ENCODE results near the gene SCN9A. TPM values are rescaled to one million over a fixed set of nuclear protein-coding genes. Genes with fewer than 3 reads are reported as not detected.
A peak's percentile ranks its signal among the peaks of the same experiment; 100 is the strongest.
"Not testable (repeated sequence)": the region's sequence is repeated elsewhere in the genome, so short reads cannot be mapped to it uniquely, and the experiment has no call there.

The SCN9A gene
- total RNA-seq (2014; rRNA removed; shearing (Covaris generic)): 45.1 and 58.6 TPM in 2 replicates
- 13.2 and 28.1 TPM in 2 replicates for polyA plus RNA-seq (2014; cell fraction: nucleus; rRNA removed)

DNA sequence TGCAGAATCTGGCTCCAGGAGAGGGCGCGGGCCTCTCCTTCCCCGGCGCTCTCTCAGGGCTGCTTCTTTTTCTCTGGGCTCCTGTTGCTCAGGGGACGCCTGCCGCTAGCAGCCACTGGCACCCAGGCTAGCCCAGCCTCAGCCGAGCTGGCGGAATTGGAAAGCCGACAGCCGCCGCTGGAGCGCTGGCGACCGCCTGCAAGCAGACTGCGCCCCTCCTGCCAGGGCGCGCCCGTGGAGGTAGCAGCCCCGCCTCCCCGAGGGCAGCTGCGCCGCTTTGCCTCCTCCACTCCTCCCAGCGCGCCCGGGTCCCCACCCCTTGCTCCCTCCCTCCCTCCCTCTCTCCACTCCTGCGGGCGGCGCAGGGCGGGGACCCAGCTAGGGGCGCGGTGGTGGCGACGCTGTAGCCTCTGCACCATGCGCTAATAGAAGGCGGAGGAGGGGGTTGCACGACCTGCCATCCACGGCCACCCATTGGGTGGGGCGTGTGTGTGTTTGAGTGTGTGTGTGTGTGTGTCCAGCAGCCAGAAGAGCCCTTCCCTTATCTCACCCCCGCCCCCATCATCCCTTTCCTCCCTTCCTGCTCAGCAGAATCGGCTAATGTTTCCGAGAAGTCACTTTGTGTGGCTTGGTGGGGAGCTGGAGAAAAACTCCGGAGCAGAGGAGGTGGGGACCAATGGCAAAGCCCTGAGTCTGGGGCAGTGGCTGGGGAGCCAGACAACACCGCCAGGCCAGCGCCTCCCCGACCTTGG is at the start of gene SCN9A:
TSS of gene SCN9A (minus strand) at position 209 of the 752 bp plus-strand sequence. CDS start 64,188 bp downstream, outside the sequence.
- DNase-seq (ENCODE audit: extremely low read depth, low read depth): peak; percentile 85

DNA sequence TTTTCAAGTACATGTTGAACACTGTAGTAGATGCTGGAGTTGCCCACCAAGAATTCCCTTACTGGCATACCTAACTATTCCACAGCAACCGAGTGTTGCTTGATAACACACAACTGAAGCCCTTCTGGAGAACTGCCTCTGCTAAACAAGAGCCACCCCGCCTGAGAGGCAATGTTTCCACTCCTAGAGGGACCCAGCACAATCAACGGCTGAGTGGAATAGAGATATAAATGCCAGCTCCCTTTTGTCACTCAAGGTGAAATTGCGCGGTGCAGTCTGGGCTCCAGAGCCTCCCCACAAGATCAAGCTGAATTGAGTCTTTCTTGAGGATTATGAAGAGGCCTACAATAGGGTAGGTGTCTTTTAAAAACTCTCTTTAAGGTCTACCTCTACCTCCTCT is 49.1 kb upstream of the SCN9A start:
- DNase-seq (ENCODE audit: extremely low read depth, low read depth): no peak

DNA sequence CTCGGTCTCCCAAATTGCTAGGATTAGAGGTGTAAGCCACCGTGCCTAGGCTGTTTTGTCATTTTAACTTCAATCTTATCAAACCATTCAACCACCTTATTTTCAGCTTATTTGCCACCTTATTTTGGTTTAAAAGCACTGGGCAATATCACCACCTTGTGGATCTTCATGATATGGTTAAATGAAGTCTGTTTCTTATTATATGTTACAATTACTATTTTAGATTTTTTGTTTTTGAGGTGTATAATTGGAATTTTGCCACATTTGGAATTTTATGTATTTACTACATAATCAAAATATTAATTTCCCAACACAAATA is 43.8 kb upstream of the SCN9A start:
- peak; percentile 64 for DNase-seq (ENCODE audit: extremely low read depth, low read depth)

- no peak for DNase-seq (ENCODE audit: extremely low read depth, low read depth)
Measured at GRCh38 chr2:166418853-166419615, 43.3 kb upstream of the SCN9A start.

DNA sequence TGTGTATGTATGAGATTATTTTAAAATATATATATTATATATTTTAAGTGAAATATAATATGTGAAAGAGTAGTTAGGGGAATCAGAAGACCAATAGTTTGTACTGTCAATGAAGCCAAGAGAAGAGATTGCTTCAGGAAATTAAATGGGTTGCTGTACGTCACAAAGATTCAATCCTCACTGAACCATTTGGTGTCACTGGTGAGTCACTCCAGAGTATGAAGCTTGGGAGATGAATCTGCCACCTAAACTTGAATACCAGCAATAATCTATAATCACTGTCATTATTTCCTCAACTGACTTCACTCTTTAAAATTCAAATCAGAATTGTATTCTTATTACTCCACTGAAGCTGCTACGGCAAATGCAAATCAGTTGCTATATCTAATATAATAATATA is 41.9 kb upstream of the SCN9A start:
- DNase-seq (ENCODE audit: extremely low read depth, low read depth): peak; percentile 62

- DNase-seq (ENCODE audit: extremely low read depth, low read depth): no peak
Measured at GRCh38 chr2:166413255-166413654, 37.5 kb upstream of the SCN9A start.

GRCh38 chr2:166411473-166412230 is 35.9 kb upstream of the SCN9A start:
- DNase-seq (ENCODE audit: extremely low read depth, low read depth): peak; percentile 26

GRCh38 chr2:166410828-166411472 is 35.2 kb upstream of the SCN9A start:
- peak; percentile 81 for DNase-seq (ENCODE audit: extremely low read depth, low read depth)

- not testable (repeated sequence) for DNase-seq (ENCODE audit: extremely low read depth, low read depth)
Measured at GRCh38 chr2:166407746-166408145, 32.0 kb upstream of the SCN9A start.

GRCh38 chr2:166406374-166406773 is 30.6 kb upstream of the SCN9A start:
- no peak for DNase-seq (ENCODE audit: extremely low read depth, low read depth)

- no peak for DNase-seq (ENCODE audit: extremely low read depth, low read depth)
Measured at GRCh38 chr2:166405569-166405926, 29.8 kb upstream of the SCN9A start.

- DNase-seq (ENCODE audit: extremely low read depth, low read depth): no peak
Measured at GRCh38 chr2:166404831-166405568, 29.3 kb upstream of the SCN9A start.

DNA sequence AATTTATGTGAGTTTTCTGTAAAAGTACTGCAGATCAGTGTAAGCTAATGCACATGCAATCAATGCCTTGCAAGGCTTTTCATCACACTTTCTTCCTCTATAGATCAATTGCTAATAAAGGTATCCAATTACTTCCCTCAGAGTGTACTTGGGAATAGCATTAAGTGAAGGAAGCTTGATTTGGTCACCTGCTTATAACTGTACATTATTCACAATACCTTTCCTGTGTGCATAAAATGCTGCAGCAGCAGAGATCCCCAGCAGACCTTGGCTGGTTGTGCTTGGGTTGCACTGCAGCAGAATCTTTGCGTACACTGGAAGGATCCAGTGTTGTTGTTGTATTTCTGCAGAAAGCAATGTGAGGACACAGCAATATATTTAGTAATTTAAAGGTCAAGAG is 18.5 kb upstream of the SCN9A start:
- DNase-seq (ENCODE audit: extremely low read depth, low read depth): no peak

- no peak for DNase-seq (ENCODE audit: extremely low read depth, low read depth)
Measured at GRCh38 chr2:166393008-166393407, 17.3 kb upstream of the SCN9A start.

DNA sequence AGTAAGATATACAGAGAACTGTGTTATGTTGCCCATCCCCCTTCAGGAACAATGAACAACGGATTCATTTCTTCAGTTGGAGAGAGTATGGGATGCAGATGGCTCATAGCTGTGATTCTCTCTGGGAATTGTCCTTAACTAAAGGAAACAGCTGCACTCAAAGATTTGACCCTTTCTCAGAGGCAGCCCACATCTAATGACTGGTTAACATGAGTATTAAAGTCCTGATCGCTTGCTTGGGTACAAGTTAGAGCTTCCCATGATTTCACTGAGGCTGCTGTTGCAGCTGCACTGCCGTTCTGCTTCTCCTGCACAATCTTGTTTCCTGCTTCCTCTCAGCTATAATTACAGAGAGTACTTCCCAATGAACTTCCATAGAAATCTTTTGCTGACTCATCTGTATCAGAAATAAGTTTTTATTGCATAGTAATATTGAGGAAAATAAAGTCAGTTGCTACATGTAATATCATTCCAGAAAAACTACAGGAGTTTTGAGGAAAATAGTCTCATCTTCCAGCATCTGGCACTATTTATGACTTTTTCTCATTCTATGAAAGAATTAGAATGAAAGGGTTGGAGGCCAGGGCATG is 12.8 kb upstream of the SCN9A start:
- no peak for DNase-seq (ENCODE audit: extremely low read depth, low read depth)

GRCh38 chr2:166385313-166385712 is 9.6 kb upstream of the SCN9A start:
- no peak for DNase-seq (ENCODE audit: extremely low read depth, low read depth)

- DNase-seq (ENCODE audit: extremely low read depth, low read depth): no peak
Measured at GRCh38 chr2:166384774-166385173, 9.0 kb upstream of the SCN9A start.

DNA sequence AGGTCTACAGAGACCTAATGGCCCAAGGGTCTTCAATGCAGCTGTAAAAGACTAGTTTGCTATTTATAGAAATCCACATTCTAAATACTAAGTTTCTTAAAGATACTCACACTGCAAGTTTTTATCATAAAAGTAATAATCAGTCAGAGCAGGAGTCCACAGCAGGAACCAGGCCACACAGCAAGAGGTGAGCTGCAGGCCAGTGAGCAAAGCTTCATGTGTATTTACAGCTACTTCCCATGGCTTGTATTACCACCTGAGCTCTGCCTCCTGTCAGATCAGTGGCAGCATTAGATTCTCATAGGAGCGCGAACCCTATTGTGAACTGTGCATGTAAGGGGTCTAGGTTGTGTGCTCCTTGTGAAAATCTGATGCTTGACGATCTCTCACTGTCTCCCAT is 6.7 kb upstream of the SCN9A start:
- no peak for DNase-seq (ENCODE audit: extremely low read depth, low read depth)

GRCh38 chr2:166380615-166381014 is 4.9 kb upstream of the SCN9A start:
- DNase-seq (ENCODE audit: extremely low read depth, low read depth): no peak

DNA sequence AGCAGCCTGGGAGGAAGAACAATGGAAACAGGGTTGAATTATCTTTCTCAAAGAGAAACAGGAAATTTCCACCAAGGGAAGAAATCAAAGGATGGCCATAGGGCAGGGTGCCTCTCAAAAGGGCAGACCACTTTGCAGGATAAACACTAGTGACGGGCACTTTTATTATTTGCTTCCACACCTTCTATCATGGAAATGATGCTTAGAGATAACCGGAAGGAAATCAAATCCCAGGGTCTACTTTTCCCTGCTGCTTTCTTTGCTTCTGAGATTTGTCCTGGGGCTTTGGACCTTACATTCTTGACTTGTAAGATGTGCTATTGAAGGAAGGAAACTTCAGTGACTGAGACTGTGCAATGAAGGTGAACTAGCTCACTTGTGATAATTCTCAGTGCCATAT is 1.1 kb upstream of the SCN9A start:
- no peak for DNase-seq (ENCODE audit: extremely low read depth, low read depth)

All from NCI-H460 (cell line).